Measurements from ENCODE around the gene FAT1.

GRCh38 chr4:186628058-186628711, 95.5 kb downstream of the FAT1 start:
- TF ChIP-seq, protein P1, sequence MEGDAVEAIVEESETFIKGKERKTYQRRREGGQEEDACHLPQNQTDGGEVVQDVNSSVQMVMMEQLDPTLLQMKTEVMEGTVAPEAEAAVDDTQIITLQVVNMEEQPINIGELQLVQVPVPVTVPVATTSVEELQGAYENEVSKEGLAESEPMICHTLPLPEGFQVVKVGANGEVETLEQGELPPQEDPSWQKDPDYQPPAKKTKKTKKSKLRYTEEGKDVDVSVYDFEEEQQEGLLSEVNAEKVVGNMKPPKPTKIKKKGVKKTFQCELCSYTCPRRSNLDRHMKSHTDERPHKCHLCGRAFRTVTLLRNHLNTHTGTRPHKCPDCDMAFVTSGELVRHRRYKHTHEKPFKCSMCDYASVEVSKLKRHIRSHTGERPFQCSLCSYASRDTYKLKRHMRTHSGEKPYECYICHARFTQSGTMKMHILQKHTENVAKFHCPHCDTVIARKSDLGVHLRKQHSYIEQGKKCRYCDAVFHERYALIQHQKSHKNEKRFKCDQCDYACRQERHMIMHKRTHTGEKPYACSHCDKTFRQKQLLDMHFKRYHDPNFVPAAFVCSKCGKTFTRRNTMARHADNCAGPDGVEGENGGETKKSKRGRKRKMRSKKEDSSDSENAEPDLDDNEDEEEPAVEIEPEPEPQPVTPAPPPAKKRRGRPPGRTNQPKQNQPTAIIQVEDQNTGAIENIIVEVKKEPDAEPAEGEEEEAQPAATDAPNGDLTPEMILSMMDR (IDR thresholded peaks at IDR 0.05; ENCODE audit: low read depth, low read length), result no peak
- TF ChIP-seq POLR2A (IDR thresholded peaks at IDR 0.05; ENCODE audit: extremely low read depth, insufficient read length), result no peak

Measured in NB4 (cell line).